Measurements from ENCODE around the gene CDH5. TPM values are rescaled to one million over a fixed set of nuclear protein-coding genes. Genes with fewer than 3 reads are reported as not detected.

CDH5 gene
- total RNA-seq, 1 experiment from 2014 or later: not detected

GRCh38 chr16:66361604-66362135 lies 4.8 kb upstream of the CDH5 start:
- no peaks in the 10 kb centered on the region for H3K36me3 ChIP-seq (replicated peaks; ENCODE audit: control insufficient read depth, insufficient read depth, low read length)
- no peaks in the 10 kb centered on the region for H3K27me3 ChIP-seq (ENCODE audit: control insufficient read depth, insufficient read depth, low read length)
- H3K4me3 ChIP-seq (ENCODE audit: insufficient read depth, low read depth, low read length): no peak overlapping the region
- no peak for DNase-seq

DNA sequence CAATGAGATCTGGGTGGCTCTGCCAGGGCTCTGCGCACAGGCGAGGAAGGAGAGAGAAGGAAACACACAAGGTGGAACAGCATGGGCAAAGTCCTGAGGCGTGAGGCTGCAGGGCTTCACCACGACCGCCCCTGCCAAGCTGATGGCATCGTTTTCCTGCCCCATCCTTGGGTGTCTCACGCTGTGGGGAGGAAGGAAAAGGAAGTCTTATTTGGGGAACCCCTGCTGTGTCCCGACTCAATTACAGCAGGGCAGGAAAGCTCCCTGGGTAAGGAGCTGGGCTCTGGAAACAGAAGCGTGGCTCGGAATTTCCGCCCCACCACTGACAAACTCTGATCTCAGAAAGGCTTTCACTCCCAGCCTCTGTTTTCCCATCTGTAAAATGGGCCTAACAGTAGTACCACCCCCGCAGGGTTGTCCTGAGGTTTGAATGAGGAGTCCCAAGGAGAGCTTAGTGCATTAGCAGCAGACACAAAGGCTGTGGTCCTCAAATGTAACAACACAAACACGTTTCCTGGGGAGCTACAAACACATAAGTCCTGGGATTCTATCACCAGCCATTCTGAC lies 3.2 kb upstream of the CDH5 start:
- DNase-seq: no peak

DNA sequence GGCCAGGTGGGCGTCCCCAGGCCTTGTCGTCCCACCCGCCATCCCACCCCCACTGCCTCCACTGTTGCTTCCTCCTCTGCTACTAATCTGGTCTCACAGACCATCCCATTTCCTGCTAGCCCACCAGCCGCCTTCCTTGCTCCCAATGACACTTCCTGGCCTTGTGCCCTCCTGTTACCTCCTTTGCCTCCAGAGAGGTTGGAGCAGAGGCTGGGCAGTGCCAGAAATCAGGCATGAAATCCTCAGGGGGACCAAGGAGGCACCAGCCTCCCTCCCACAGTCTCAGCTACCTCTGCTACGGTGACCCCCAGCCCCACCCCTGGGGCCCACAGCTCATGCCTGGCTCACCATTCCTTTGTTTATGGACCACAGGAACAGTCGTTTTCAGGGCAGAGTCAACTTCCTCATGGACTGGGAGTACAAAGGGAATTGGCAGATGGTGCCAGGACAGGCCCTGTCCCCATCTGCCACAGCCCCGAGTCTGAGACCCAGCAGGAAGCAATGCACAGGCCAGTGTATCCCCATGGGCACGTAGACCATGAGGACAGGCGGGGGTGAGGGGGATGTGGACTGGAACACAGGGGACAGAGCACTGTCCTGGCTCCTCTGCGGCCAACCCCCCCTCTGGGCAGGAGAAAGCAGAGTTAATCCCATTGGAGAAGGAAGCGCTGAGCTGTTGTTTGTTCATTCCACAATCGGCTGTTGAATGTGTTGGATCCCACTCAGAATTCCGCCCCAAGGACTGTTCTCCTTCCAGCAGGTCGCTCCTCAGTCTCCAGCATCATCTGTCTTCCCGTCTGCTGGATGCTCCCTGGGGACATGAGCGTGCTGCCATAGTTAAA lies 2.2 kb upstream of the CDH5 start:
- Histone ChIP-seq H3K27me3 (ENCODE audit: control insufficient read depth, insufficient read depth, low read length) (no peaks in the 10 kb centered on the region), H3K36me3 (replicated peaks; ENCODE audit: control insufficient read depth, insufficient read depth, low read length) (no peaks in the 10 kb centered on the region), H3K4me3 (ENCODE audit: insufficient read depth, low read depth, low read length) (no peak overlapping the region)
- DNase-seq: peak; percentile 68

More for the DNA sequence above, 3.2 kb upstream of the CDH5 start:
- H3K27me3 ChIP-seq (ENCODE audit: control insufficient read depth, insufficient read depth, low read length): no peaks in the 10 kb centered on the region
- H3K36me3 ChIP-seq (replicated peaks; ENCODE audit: control insufficient read depth, insufficient read depth, low read length): no peaks in the 10 kb centered on the region
- H3K4me3 ChIP-seq (ENCODE audit: insufficient read depth, low read depth, low read length): no peak overlapping the region

DNA sequence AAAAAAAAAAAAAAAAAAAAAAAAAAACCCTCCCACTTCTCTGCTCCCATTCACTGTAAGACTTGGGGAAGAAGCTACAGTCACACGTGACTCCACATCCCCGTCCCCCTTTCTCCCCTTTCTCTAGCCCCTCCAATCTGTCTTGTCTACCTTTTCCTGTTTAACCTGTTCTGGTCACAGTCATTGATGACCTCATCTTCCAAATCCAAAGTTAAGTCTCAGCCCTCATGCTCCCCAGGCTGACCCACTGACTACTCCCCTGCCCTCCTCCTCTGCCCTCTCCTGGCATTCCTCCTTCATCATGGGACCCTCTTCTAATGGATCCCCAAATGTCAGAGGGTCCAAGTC lies 1.6 kb upstream of the CDH5 start:
- Histone ChIP-seq H3K27me3 (ENCODE audit: control insufficient read depth, insufficient read depth, low read length) (no peaks in the 10 kb centered on the region), H3K4me3 (ENCODE audit: insufficient read depth, low read depth, low read length) (no peak overlapping the region), H3K36me3 (replicated peaks; ENCODE audit: control insufficient read depth, insufficient read depth, low read length) (no peaks in the 10 kb centered on the region)
- no peak for DNase-seq

DNA sequence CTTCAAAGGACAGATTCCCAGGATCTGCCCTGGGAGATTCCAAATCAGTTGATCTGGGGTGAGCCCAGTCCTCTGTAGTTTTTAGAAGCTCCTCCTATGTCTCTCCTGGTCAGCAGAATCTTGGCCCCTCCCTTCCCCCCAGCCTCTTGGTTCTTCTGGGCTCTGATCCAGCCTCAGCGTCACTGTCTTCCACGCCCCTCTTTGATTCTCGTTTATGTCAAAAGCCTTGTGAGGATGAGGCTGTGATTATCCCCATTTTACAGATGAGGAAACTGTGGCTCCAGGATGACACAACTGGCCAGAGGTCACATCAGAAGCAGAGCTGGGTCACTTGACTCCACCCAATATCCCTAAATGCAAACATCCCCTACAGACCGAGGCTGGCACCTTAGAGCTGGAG lies 840 bp upstream of the CDH5 start:
- Histone ChIP-seq H3K4me3 (ENCODE audit: insufficient read depth, low read depth, low read length) (no peak overlapping the region), H3K27me3 (ENCODE audit: control insufficient read depth, insufficient read depth, low read length) (no peaks in the 10 kb centered on the region), H3K36me3 (replicated peaks; ENCODE audit: control insufficient read depth, insufficient read depth, low read length) (no peaks in the 10 kb centered on the region)
- no peak for DNase-seq

GRCh38 chr16:66367968-66368891 lies 1.7 kb downstream of the CDH5 start:
- no peaks in the 10 kb centered on the region for H3K36me3 ChIP-seq (replicated peaks; ENCODE audit: control insufficient read depth, insufficient read depth, low read length)
- no peaks in the 10 kb centered on the region for H3K27me3 ChIP-seq (ENCODE audit: control insufficient read depth, insufficient read depth, low read length)
- H3K4me3 ChIP-seq (ENCODE audit: insufficient read depth, low read depth, low read length): no peak overlapping the region
- DNase-seq: peak; percentile 78

DNA sequence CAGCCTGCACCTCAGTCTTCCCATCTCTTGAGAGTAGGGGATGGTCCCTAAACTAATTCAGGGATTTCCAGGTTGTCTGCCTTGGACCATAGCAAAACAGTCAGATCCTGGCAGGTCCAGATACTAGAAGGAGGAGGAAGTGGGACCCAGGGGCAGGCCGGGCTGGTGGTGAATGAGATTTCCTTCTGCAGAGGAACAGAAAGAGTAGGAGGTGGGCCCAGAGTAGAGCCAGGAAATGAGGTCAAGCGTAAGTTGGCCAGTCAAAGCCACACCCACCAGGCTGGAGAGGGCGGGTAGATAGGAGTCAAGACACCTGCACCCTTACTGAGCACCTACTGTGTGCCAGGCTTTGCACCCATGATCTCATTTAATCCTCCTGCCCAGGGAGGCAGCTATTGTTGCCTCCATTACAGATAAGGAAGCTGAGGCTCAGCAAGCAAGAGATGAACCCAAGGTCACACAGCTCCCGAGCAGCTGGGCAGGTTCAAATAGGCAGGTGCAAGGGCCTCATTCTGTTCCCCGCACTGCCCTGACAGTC lies 2.6 kb downstream of the CDH5 start:
- no peak for DNase-seq
- no peak overlapping the region for H3K4me3 ChIP-seq (ENCODE audit: insufficient read depth, low read depth, low read length)
- no peaks in the 10 kb centered on the region for H3K27me3 ChIP-seq (ENCODE audit: control insufficient read depth, insufficient read depth, low read length)
- H3K36me3 ChIP-seq (replicated peaks; ENCODE audit: control insufficient read depth, insufficient read depth, low read length): no peaks in the 10 kb centered on the region

DNA sequence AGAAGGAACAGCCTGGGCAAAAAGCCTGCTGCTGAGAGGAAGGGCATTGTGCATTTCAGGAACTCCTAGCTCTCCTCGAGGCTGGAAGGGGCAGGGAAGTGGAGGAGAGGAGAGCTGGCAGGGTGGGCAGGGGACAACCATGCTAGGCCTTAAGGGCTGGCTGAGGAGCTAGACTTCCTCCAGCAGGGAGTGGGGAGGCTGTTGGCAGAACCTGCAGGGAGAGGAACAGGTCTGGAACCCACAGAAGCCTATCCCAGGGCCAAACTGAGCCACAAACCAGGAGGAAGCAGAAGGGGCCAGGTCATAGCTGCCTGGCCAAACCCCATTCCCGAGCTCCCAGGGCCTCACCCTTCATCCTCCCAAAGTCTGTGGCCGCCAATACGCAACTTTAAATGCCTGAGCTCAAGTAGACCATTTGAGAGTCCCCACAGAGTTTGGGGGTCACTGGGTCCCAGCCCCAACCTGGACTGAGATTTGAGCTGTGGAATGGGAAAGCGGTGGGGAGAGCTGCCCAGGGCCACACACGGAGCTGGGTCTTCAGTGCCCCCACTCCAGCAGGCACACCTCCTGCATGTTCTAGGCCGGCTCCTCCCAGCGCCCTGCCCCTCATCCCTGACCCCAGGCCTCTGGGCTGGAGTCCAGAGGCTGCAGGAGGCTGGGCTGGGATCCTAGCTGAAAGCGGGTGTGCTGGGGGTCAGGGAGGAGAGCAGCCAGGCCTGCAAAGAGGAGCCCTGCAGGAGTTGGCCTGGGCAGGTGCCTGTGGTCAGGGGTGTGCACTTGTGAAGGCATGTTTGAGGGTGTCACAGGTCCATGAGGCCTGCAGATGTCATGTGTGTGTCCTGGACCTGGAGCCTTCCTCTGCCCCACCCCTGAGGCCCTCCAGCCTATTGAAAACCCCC lies 4.5 kb downstream of the CDH5 start:
- Histone ChIP-seq H3K4me3 (ENCODE audit: insufficient read depth, low read depth, low read length) (no peak overlapping the region), H3K27me3 (ENCODE audit: control insufficient read depth, insufficient read depth, low read length) (no peaks in the 10 kb centered on the region), H3K36me3 (replicated peaks; ENCODE audit: control insufficient read depth, insufficient read depth, low read length) (no peaks in the 10 kb centered on the region)
- no peak for DNase-seq

GRCh38 chr16:66372078-66372897 lies 5.8 kb downstream of the CDH5 start:
- Histone ChIP-seq H3K36me3 (replicated peaks; ENCODE audit: control insufficient read depth, insufficient read depth, low read length) (no peaks in the 10 kb centered on the region), H3K4me3 (ENCODE audit: insufficient read depth, low read depth, low read length) (no peak overlapping the region), H3K27me3 (ENCODE audit: control insufficient read depth, insufficient read depth, low read length) (no peaks in the 10 kb centered on the region)
- DNase-seq: no peak

- DNase-seq: no peak
- Histone ChIP-seq H3K4me3 (ENCODE audit: insufficient read depth, low read depth, low read length) (no peak overlapping the region), H3K36me3 (replicated peaks; ENCODE audit: control insufficient read depth, insufficient read depth, low read length) (no peaks in the 10 kb centered on the region), H3K27me3 (ENCODE audit: control insufficient read depth, insufficient read depth, low read length) (no peaks in the 10 kb centered on the region)
Observed at GRCh38 chr16:66372898-66373155, 6.3 kb downstream of the CDH5 start.

DNA sequence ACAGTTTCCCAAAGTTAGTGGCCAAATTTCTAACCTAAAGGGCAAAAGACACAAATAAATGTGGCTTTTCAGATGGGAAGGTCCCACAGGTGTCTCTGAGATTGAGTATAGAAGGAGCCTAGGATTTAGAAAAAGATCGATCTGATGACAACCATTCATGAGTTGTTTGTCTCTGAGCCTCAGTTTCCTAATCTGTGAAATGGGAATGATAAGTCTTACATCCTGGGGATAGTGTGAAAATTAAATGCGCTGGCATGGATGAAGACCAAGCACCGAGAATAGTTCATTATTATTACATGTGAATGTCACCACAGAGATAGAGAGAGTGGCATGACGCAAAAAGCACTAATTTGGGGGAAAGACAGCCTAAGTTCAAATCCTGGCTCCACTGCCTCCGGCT lies 7.2 kb downstream of the CDH5 start:
- Histone ChIP-seq H3K4me3 (ENCODE audit: insufficient read depth, low read depth, low read length) (no peak overlapping the region), H3K27me3 (ENCODE audit: control insufficient read depth, insufficient read depth, low read length) (no peaks in the 10 kb centered on the region), H3K36me3 (replicated peaks; ENCODE audit: control insufficient read depth, insufficient read depth, low read length) (no peaks in the 10 kb centered on the region)
- no peak for DNase-seq

GRCh38 chr16:66374176-66374575 lies 7.7 kb downstream of the CDH5 start:
- no peaks in the 10 kb centered on the region for H3K36me3 ChIP-seq (replicated peaks; ENCODE audit: control insufficient read depth, insufficient read depth, low read length)
- H3K4me3 ChIP-seq (ENCODE audit: insufficient read depth, low read depth, low read length): no peak overlapping the region
- H3K27me3 ChIP-seq (ENCODE audit: control insufficient read depth, insufficient read depth, low read length): no peaks in the 10 kb centered on the region
- no peak for DNase-seq

DNA sequence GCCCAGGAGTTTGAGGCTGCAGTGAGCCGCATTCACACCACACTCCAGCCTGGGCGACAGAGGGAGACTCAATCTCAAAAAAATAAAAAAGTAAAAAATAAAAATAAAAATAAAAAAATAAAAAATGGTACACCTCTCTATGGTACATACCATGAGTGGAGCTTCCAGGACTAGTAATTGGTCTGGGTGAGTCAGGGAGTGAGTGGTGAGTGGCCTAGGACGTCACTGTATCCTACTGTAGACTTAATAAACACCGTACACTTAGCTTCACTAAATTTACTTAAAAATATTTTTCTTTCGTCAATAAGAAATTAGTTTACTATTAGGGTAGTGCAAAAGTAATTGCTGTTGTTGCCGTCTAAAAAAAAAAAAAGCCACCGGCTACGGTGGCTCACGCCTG lies 9.0 kb downstream of the CDH5 start:
- no peaks in the 10 kb centered on the region for H3K27me3 ChIP-seq (ENCODE audit: control insufficient read depth, insufficient read depth, low read length)

More for the DNA sequence above, 9.0 kb downstream of the CDH5 start:
- Histone ChIP-seq H3K36me3 (replicated peaks; ENCODE audit: control insufficient read depth, insufficient read depth, low read length) (no peaks in the 10 kb centered on the region), H3K4me3 (ENCODE audit: insufficient read depth, low read depth, low read length) (no peak overlapping the region)
- DNase-seq: no peak

All from H7 (cell line).